ENCODE results near the gene STXBP2. TPM values are rescaled to one million over a fixed set of nuclear protein-coding genes. Genes with fewer than 3 reads are reported as not detected.

Gene STXBP2
- total RNA-seq: 10 to 100 TPM in 3 of 4 donors, 1 to 10 TPM in 1; 7.2 to 14.4 (median 11.7) TPM

DNA sequence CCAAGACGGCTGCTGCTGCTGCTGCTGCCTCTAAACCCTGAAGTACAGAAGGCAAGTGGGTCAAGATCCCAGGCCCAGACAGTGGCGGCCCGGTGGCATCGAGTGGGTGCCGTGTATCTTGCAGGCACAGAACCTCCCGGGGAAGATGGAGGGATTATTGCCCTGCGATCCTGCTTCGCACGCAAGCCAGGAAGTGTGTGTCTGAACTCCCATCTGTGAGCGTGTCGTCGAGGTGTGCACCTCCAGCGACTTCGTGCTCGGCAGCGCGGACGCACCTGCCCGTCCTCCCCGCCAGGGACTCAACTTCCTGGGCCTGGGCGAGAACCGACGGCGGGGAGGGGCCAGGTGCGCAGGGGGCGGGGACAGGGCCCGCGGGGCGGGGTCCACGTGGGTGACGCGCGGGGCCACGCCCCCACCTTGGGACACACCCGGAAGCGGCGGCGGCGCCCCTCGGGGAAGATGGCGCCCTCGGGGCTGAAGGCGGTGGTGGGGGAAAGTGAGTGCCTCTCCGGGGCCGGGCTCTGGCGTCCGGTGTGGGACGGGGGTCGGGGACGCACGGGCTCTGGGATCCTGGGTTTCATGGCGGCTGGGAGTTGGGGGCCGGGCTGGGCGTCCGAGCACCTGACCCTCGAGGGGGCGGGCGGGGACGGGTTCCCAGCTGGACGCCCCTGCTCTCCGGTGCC, at the start of gene STXBP2:
Gene STXBP2, plus strand, starts transcription at position 420 of the 683 bp plus-strand sequence. Its CDS starts 40 bp downstream, at position 460.
- Histone ChIP-seq H3K27ac (replicated peaks in 1 of 4) (peak within 1 kb of the TSS in 3 of 4 donors; percentile 46 to 65 (median 57)), H3K27me3 (peaks cover 0 to 66% (median 20%) of the 10 kb centered on the region in 4 donors), H3K36me3 (peaks cover 0 to 11% (median 5%) of the 10 kb centered on the region in 4 donors), H3K4me1 (peaks cover 0 to 13% (median 5%) of the 10 kb centered on the region in 4 donors), H3K9me3 (no peaks in the 10 kb centered on the region), H3K4me3 (peak within 1 kb of the TSS; percentile 44 to 59 (median 45))
- 24% methylated on average over 13 of the region's 61 CpGs for WGBS
- intact Hi-C loops (cut with DNase I): no loop called here
- no peak for DNase-seq (ENCODE audit: extremely low spot score)
- TF ChIP-seq EP300 (IDR thresholded peaks at IDR 0.05): no peak
- TF ChIP-seq, protein P1, sequence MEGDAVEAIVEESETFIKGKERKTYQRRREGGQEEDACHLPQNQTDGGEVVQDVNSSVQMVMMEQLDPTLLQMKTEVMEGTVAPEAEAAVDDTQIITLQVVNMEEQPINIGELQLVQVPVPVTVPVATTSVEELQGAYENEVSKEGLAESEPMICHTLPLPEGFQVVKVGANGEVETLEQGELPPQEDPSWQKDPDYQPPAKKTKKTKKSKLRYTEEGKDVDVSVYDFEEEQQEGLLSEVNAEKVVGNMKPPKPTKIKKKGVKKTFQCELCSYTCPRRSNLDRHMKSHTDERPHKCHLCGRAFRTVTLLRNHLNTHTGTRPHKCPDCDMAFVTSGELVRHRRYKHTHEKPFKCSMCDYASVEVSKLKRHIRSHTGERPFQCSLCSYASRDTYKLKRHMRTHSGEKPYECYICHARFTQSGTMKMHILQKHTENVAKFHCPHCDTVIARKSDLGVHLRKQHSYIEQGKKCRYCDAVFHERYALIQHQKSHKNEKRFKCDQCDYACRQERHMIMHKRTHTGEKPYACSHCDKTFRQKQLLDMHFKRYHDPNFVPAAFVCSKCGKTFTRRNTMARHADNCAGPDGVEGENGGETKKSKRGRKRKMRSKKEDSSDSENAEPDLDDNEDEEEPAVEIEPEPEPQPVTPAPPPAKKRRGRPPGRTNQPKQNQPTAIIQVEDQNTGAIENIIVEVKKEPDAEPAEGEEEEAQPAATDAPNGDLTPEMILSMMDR (IDR thresholded peaks at IDR 0.05): no peak
- TF ChIP-seq POLR2A (IDR thresholded peaks at IDR 0.05; ENCODE audit: low read depth): no peak
- TF ChIP-seq POLR2AphosphoS5 (IDR thresholded peaks at IDR 0.05): peak in 1 of 2 donors; percentile 45

DNA sequence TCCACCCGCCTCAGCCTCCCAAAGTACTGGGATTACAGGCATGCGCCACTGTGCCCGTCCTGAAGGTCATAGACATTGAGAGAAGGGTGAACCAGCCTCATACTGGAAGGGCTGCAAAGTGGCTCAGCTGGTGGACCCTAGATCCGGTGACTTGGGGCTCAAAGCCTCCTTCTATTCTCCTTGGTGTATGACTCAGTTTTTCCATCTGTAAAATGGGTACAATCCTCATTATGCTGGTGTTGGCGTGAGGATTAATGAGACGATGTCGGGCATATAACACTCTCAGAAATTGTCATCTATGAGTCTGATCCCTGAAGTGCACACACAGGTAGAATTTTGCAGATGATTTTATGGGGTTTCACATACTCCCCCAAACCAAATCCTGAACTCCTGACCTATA, 47.1 kb upstream of the STXBP2 start:
- no peak for TF ChIP-seq EP300 (IDR thresholded peaks at IDR 0.05)
- Histone ChIP-seq H3K27me3 (peaks cover 0 to 45% (median 0%) of the 10 kb centered on the region in 4 donors), H3K4me3 (no peak overlapping the region), H3K9me3 (no peaks in the 10 kb centered on the region), H3K27ac (replicated peaks in 1 of 4) (no peak overlapping the region), H3K36me3 (no peaks in the 10 kb centered on the region), H3K4me1 (no peaks in the 10 kb centered on the region)
- intact Hi-C loops (cut with DNase I): no loop called here
- DNase-seq (ENCODE audit: extremely low spot score): no peak
- 89% methylated on average over 6 of the region's 7 CpGs for WGBS

DNA sequence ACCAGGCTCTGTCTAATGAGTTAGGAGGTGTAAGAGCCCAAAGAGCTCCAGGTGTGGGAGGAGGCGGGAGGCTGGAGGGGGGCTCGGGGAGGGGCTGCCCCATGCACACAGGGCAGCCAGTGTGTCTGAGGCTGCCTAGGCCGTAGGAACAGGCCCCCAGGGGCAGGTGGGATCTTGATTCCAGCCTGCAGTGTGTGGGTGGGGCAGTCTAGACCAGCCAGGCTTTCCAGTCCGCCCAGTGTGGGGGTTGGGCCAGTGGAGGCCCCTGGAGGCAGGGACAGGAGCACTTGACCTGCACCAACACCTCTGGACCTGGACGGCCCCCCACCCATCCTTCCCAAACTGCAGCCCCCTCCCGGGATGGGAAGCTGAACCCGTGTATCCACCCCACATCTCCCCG, 46.7 kb upstream of the STXBP2 start:
- H3K27ac ChIP-seq (replicated peaks in 1 of 4): no peak overlapping the region
- H3K9me3 ChIP-seq: no peaks in the 10 kb centered on the region
- DNase-seq (ENCODE audit: extremely low spot score): no peak
- no peak for TF ChIP-seq POLR2AphosphoS5 (IDR thresholded peaks at IDR 0.05)
- no peak for TF ChIP-seq EP300 (IDR thresholded peaks at IDR 0.05)
- TF ChIP-seq, protein P1 (IDR thresholded peaks at IDR 0.05): no peak
- no peak for TF ChIP-seq POLR2A (IDR thresholded peaks at IDR 0.05; ENCODE audit: low read depth)
- peaks cover 0 to 49% (median 2%) of the 10 kb centered on the region in 4 donors for H3K27me3 ChIP-seq
- intact Hi-C loops (cut with DNase I): no loop called here
- WGBS: 71% methylated on average over 3 of the region's 8 CpGs
- H3K4me3 ChIP-seq: no peak overlapping the region
- H3K36me3 ChIP-seq: no peaks in the 10 kb centered on the region
- peaks cover 0 to under 1% (median under 1%) of the 10 kb centered on the region in 4 donors for H3K4me1 ChIP-seq

DNA sequence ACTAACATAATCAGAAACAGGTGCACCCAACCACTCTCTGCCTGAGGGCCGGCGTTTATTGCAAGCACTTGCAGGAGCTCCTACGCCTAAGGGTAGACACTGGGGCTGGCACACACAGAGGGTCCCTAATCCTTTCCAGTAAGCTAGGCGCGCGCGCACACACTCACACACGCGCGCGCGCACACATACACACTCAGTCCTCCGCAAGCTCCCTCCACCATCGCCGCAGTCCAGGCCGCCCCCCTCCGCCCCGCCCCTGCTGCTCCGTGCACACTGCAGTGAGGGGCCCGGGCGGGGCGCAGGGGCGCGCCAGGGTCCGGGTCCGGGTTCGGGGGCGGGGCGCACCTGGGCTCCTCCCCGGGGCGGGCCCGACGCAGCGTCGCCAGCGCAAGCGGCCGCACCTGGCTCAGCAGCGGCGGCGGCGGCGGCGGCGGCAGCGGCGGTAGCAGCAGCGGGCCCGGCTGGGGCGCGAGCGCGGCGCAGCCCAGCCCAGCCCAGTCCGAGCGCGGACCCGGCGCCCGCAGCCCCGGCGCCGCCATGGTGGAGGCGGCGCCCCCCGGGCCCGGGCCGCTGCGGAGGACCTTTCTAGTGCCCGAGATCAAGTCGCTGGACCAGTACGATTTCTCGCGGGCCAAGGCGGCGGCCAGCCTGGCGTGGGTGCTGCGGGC, 41.3 kb upstream of the STXBP2 start, which contains the start of gene CAMSAP3:
Gene CAMSAP3, plus strand, starts transcription at position 398 of the 668 bp plus-strand sequence. Its CDS starts 140 bp downstream, at position 538.
- peak within 1 kb of the TSS; percentile 24 to 54 (median 37) for H3K4me3 ChIP-seq
- H3K9me3 ChIP-seq: no peaks in the 10 kb centered on the region
- peaks cover 4 to 85% (median 16%) of the 10 kb centered on the region in 4 donors for H3K27me3 ChIP-seq
- TF ChIP-seq EP300 (IDR thresholded peaks at IDR 0.05) (no peak), POLR2AphosphoS5 (IDR thresholded peaks at IDR 0.05) (no peak), POLR2A (IDR thresholded peaks at IDR 0.05; ENCODE audit: low read depth) (no peak)
- TF ChIP-seq, protein P1 (IDR thresholded peaks at IDR 0.05): no peak
- intact Hi-C loops (cut with DNase I): no loop called here
- H3K27ac ChIP-seq (replicated peaks in 1 of 4): no peak within 1 kb of the TSS
- 2% methylated on average over 24 of the region's 78 CpGs for WGBS
- no peak for DNase-seq (ENCODE audit: extremely low spot score)
- no peaks in the 10 kb centered on the region for H3K36me3 ChIP-seq
- H3K4me1 ChIP-seq: peaks cover 0 to 17% (median 11%) of the 10 kb centered on the region in 4 donors

Data from esophagus muscularis mucosa (tissue), 4 donors.